Vagina (tissue), 2 donors: ENCODE data around the gene NIPBL. TPM values are rescaled to one million over a fixed set of nuclear protein-coding genes. Genes with fewer than 3 reads are reported as not detected.
"Not testable (repeated sequence)": the region's sequence is repeated elsewhere in the genome, so short reads cannot be mapped to it uniquely, and the experiment has no call there.

Experiments
- DNase-seq, 2 donors: peaks; one replicate each; pipeline ENCODE4 v3.0.0-alpha.2; 2017; ENCODE audit errors: extremely low spot score in 2 of 2
- H3K27ac ChIP-seq: fragments of 200-600 bp; sonication (generic); one replicate; pipeline ENCODE4 v1.5.1; 2019
- H3K27me3 ChIP-seq: fragments of 200-600 bp; sonication (generic); one replicate; pipeline ENCODE4 v1.5.1; 2019
- H3K36me3 ChIP-seq, 2 donors: fragments of 200-600 bp; sonication (generic); one replicate each; pipeline ENCODE4 v1.5.1; 2017 to 2019
- H3K4me1 ChIP-seq: fragments of 200-600 bp; sonication (generic); one replicate; pipeline ENCODE4 v1.5.1; 2019
- H3K4me3 ChIP-seq, 2 donors: fragments of 200-600 bp; sonication (generic); 1 replicate in 1 of 2; 2 replicates in 1 of 2; pipeline ENCODE4 v1.5.1; 2016 to 2019
- H3K9me3 ChIP-seq: fragments of 200-600 bp; sonication (generic); one replicate; pipeline ENCODE4 v1.5.1; 2019
- CTCF ChIP-seq, 3 experiments: fragments of 450-650 bp in 2 of 3; fragments of 200-600 bp in 1 of 3; sonication (generic) in 1 of 3; IDR thresholded peaks; one replicate each; pipeline ENCODE4 v1.5.1; 2017 to 2019; ENCODE audit warnings: antibody characterized with exemption in 3 of 3, mild to moderate bottlenecking in 2 of 3, moderate library complexity in 2 of 3
- POLR2A ChIP-seq, 2 donors: fragments of 450-650 bp; IDR thresholded peaks; one replicate each; pipeline ENCODE4 v1.6.1; 2017; ENCODE audit warnings: antibody characterized with exemption in 2 of 2, mild to moderate bottlenecking in 2 of 2, moderate library complexity in 2 of 2
- POLR2AphosphoS5 ChIP-seq, 2 donors: sonication (generic); formaldehyde crosslinking; IDR thresholded peaks; one replicate each; pipeline ENCODE4 v1.9.0; 2017; ENCODE audit warnings: antibody characterized with exemption in 2 of 2, mild to moderate bottlenecking in 2 of 2, low read depth in 1 of 2; ENCODE audit not compliant: insufficient read depth in 1 of 2
- intact Hi-C: fragments of 100-400 bp; cut with DNase I; formaldehyde crosslinking; loops from one replicate; pipeline ENCODE4 v1.15.1; 2023
- total RNA-seq: library from RNA; depleted of rRNA; stranded (reverse); fragments of >200 nt; gene quantifications from one replicate; pipeline ENCODE4 v1.2.3, GENCODE V29; 2016

Gene NIPBL
- total RNA-seq, 1 donor from 2014 or later = 67.8 TPM

GRCh38 chr5:36888303-36888702 is 11.7 kb downstream of the NIPBL start:
- intact Hi-C loops = no loop called here
- Histone ChIP-seq H3K27me3 (no peaks in the 10 kb centered on the region), H3K4me1 (peaks cover 53% of the 10 kb centered on the region), H3K4me3 (no peak overlapping the region), H3K36me3 (no peaks in the 10 kb centered on the region), H3K9me3 (no peaks in the 10 kb centered on the region), H3K27ac (no peak overlapping the region)
- TF ChIP-seq CTCF (IDR thresholded peaks at IDR 0.05) (no peak), POLR2A (IDR thresholded peaks at IDR 0.05) (no peak), POLR2AphosphoS5 (IDR thresholded peaks at IDR 0.05; ENCODE audit: insufficient read depth in 1 of 2, low read depth in 1 of 2) (no peak)
- no peak for DNase-seq

- TF ChIP-seq POLR2AphosphoS5 (IDR thresholded peaks at IDR 0.05; ENCODE audit: insufficient read depth in 1 of 2, low read depth in 1 of 2) (no peak), CTCF (IDR thresholded peaks at IDR 0.05) (no peak), POLR2A (IDR thresholded peaks at IDR 0.05) (no peak)
- H3K4me1 ChIP-seq = peaks cover 45% of the 10 kb centered on the region
- H3K27ac ChIP-seq = no peak overlapping the region
- no peak for DNase-seq
- no peaks in the 10 kb centered on the region for H3K9me3 ChIP-seq
- H3K27me3 ChIP-seq = no peaks in the 10 kb centered on the region
- H3K4me3 ChIP-seq = no peak overlapping the region
- intact Hi-C loops = no loop called here
- H3K36me3 ChIP-seq = no peaks in the 10 kb centered on the region
Measured at GRCh38 chr5:36889264-36889663, 12.7 kb downstream of the NIPBL start.

GRCh38 chr5:36891266-36891665 is 14.7 kb downstream of the NIPBL start:
- Histone ChIP-seq H3K4me1 (peaks cover 43% of the 10 kb centered on the region), H3K36me3 (no peaks in the 10 kb centered on the region), H3K27me3 (no peaks in the 10 kb centered on the region), H3K9me3 (no peaks in the 10 kb centered on the region), H3K27ac (no peak overlapping the region), H3K4me3 (no peak overlapping the region)
- intact Hi-C loops = no loop called here
- no peak for DNase-seq
- TF ChIP-seq CTCF (IDR thresholded peaks at IDR 0.05) (no peak), POLR2A (IDR thresholded peaks at IDR 0.05) (no peak), POLR2AphosphoS5 (IDR thresholded peaks at IDR 0.05; ENCODE audit: insufficient read depth in 1 of 2, low read depth in 1 of 2) (no peak)

GRCh38 chr5:36892085-36892830 is 15.7 kb downstream of the NIPBL start:
- DNase-seq, H3K27ac ChIP-seq, H3K4me3 ChIP-seq, H3K36me3 ChIP-seq, intact Hi-C loops, H3K9me3 ChIP-seq, H3K27me3 ChIP-seq: not testable (repeated sequence)
- peaks cover 45% of the 10 kb centered on the region for H3K4me1 ChIP-seq

GRCh38 chr5:36894954-36895353 is 18.4 kb downstream of the NIPBL start:
- intact Hi-C loops = no loop called here
- Histone ChIP-seq H3K27ac (no peak overlapping the region), H3K4me3 (no peak overlapping the region), H3K36me3 (no peaks in the 10 kb centered on the region), H3K9me3 (no peaks in the 10 kb centered on the region), H3K27me3 (no peaks in the 10 kb centered on the region), H3K4me1 (peaks cover 34% of the 10 kb centered on the region)
- no peak for DNase-seq
- no peak for TF ChIP-seq POLR2AphosphoS5 (IDR thresholded peaks at IDR 0.05; ENCODE audit: insufficient read depth in 1 of 2, low read depth in 1 of 2)
- TF ChIP-seq POLR2A (IDR thresholded peaks at IDR 0.05) = no peak
- TF ChIP-seq CTCF (IDR thresholded peaks at IDR 0.05) = no peak
